HG03442 (cell line): ENCODE results near the gene CNN2.
A peak's percentile ranks its signal among the peaks of the same experiment; 100 is the strongest.
"Not testable (repeated sequence)": the region's sequence is repeated elsewhere in the genome, so short reads cannot be mapped to it uniquely, and the experiment has no call there.

ENCODE experiments used
- ATAC-seq: cut with Tn5 transposase; IDR thresholded peaks from one replicate; pipeline ENCODE4 v1.9.1; 2021; ENCODE audit warnings: mild to moderate bottlenecking, moderate library complexity; ENCODE audit not compliant: unreplicated experiment

The CNN2 gene

GRCh38 chr19:1010586-1011510 lies 15.6 kb upstream of the CNN2 start:
- ATAC-seq = no peak

- no peak for ATAC-seq
Observed at GRCh38 chr19:1011831-1012333, 14.5 kb upstream of the CNN2 start.

- no peak for ATAC-seq
Observed at GRCh38 chr19:1012334-1012733, 14.1 kb upstream of the CNN2 start.

GRCh38 chr19:1013218-1013617 lies 13.2 kb upstream of the CNN2 start:
- no peak for ATAC-seq

GRCh38 chr19:1014161-1015060 lies 12.0 kb upstream of the CNN2 start:
- ATAC-seq = no peak

GRCh38 chr19:1015061-1015781 lies 11.2 kb upstream of the CNN2 start:
- ATAC-seq = no peak

- ATAC-seq = no peak
Observed at GRCh38 chr19:1015782-1016646, 10.4 kb upstream of the CNN2 start.

GRCh38 chr19:1016647-1017114 lies 9.7 kb upstream of the CNN2 start:
- ATAC-seq = no peak

DNA sequence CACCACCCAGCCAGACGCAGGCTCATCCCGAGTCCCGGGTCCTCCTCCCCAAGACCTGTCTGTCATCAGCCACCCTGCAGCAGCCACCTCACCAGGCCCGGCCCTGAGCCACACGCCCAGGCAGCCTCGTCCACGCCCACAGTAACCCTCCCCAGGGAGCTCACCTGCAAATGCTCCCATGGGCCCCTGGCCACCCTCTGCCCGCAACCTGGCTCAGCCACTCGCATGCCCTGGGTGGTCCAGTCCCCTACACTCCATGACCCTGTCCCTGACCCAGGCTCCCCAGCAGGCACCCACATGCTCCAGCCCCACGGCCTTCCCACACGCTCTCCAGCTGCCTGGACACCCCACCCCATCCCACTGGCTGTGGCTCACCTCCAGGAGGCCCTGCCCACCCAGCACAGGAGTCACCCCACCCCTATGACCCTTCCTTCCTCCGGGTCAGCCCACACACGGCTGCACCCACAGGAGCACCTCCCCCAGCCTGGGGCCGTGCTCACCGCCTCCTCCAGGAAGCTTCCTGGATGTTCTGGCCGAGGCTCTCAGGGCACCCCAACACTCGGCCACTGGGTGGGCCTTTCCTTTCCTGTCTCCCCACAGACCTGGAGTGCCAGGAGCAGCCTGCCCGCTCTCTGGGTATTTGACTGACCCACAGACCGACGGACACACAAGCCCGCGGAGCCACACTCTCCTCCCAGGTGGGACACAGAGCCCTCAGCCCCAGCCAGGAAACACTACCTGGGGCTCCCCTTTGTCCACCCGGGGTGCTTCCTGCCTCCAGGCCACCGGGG lies 9.1 kb upstream of the CNN2 start:
- ATAC-seq = no peak

DNA sequence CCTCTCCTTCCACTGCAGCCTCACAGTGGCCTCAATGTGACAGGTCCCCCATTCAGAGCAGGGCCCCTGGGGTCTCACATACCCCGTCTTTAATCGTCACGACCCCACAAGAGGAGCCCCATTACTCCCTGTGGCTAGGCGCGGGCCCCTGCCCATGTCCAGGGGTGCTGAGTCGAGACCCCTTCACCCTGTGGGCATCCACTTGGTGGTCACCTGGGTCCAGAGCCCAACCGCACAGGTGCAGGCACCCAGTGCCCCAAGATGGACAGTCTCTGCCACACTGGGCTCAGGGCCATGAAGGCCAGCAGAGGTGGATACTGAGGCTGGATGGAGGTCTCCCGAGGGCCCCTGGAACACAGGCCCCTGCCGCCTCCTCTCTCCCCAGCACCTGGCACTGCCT lies 8.5 kb upstream of the CNN2 start:
- ATAC-seq = no peak

- ATAC-seq = no peak
Observed at GRCh38 chr19:1018393-1018792, 8.0 kb upstream of the CNN2 start.

GRCh38 chr19:1018932-1019615 lies 7.3 kb upstream of the CNN2 start:
- ATAC-seq = no peak

DNA sequence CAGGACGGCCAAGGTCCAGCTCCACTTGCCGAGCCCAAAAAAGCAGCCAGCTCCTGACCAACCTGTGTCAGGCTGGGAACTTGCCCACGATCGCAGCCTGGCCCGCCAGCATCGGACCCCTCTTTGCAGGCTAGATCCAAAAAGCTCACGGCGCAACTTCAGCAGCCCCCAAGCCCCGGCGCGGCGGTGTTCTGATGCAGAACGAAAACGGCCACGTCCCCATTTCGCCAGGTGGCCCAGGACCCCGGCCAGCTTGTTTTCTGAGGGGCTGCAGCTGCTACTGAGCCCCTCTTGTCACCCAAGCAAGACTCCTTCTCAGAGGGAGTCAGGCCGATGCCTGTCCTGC lies 6.8 kb upstream of the CNN2 start:
- no peak for ATAC-seq

DNA sequence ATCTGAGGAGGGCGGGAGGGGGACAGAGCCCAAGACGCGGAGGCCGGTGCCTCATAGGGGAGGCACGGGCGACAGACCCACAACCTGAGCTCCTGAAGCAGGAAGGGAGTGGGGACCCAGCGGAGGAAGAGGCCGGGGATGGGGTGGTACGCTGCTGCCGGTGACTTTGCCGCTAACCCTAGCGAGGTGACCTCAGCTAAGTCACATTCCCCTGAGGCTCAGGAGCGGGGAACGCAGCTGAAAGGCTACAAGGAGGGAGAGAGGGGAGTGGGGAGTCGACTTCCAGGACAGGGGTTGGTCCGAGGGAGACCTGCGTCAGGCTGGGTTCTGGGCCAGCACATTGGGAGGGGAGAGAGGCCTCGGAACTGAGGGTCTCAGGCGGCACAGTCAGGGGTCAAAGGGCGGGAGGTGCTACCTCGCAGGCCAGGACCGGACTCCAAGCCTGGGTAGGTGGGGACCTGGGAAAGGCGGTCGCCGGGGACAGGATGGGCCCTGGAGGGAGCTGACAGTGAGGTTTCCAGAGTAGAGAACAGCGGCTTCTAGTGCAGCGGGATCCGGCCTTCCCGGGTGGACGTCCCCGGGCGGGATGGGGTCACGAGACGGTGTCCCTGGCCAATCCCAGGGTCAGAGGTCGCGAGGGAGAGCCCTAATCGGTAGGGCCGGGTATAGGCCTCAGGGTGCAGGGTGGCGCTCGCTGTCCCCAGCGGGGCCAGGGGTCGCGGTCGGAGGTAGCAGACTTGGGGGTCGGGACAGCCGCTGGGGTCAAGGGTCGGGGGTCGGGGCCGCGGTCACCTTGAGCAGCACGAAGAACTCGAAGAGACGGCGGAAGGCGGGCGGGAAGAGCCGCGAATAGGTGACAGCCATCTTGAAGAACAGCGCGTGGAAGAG lies 6.2 kb upstream of the CNN2 start:
- no peak for ATAC-seq

DNA sequence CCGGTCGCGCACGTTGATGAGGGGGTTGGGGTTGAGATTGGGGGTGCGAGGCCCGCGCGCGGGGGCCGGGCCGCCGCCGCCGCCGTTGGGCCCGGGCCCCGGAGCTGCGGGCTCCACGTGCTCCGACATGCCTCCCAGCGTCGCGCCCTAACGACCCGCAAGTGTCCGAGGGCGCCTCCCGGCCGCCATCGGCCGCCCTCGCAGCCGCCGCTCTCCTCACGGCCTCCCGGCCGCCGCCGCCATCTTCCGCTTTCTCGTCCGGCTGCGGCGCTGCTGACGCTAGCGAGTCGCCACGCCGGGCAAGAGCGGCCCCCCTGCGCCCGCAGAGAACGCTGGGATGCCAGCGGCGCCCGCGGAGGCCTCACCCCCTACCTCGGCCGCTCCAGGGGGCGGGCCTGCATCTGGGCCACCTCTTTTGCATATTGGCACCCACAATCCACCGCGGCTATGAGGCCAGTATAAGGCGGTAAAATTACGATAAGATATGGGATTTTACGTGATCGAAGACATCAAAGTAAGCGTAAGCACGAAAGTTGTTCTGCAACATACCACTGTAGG lies 5.5 kb upstream of the CNN2 start, which contains the start of gene TMEM259:
TSS of gene TMEM259 (minus strand) at position 256 of the 558 bp plus-strand sequence. CDS start at position 129, 127 bp downstream.
- peak; percentile 66 for ATAC-seq

GRCh38 chr19:1023883-1024188 lies 2.6 kb upstream of the CNN2 start:
- not testable (repeated sequence) for ATAC-seq

GRCh38 chr19:1025080-1025479 lies 1.3 kb upstream of the CNN2 start:
- ATAC-seq = not testable (repeated sequence)
